Mucosa of rectum (tissue), 2 donors: ENCODE results near the gene ANGPTL3.
"Not testable (repeated sequence)": the region's sequence is repeated elsewhere in the genome, so short reads cannot be mapped to it uniquely, and the experiment has no call there.

Experiments used
- H3K27ac ChIP-seq, 2 donors: one replicate each; pipeline ENCODE4 v1.7.0; 2013; ENCODE audit warnings: inconsistent platforms in 2 of 2, low read depth in 2 of 2, low read length in 2 of 2
- H3K27me3 ChIP-seq, 2 donors: one replicate each; pipeline ENCODE4 v1.7.0; 2013; ENCODE audit warnings: low read length in 2 of 2; ENCODE audit not compliant: control insufficient read depth in 2 of 2, insufficient read depth in 2 of 2
- H3K36me3 ChIP-seq, 2 donors: one replicate each; pipeline ENCODE4 v1.7.0; 2013; ENCODE audit warnings: low read length in 2 of 2; ENCODE audit not compliant: control insufficient read depth in 2 of 2, insufficient read depth in 2 of 2
- H3K4me1 ChIP-seq, 2 donors: one replicate each; pipeline ENCODE4 v1.7.0; 2013; ENCODE audit warnings: low read length in 2 of 2, mild to moderate bottlenecking in 1 of 2; ENCODE audit not compliant: control insufficient read depth in 2 of 2, insufficient read depth in 2 of 2
- H3K4me3 ChIP-seq, 2 donors: one replicate each; pipeline ENCODE4 v1.7.0; 2013; ENCODE audit warnings: low read length in 2 of 2
- H3K9ac ChIP-seq, 2 donors: one replicate each; pipeline ENCODE4 v1.7.0; 2013; ENCODE audit warnings: low read length in 2 of 2, low read depth in 1 of 2, mild to moderate bottlenecking in 1 of 2
- H3K9me3 ChIP-seq, 2 donors: one replicate each; pipeline ENCODE4 v1.7.0; 2013; ENCODE audit warnings: low read length in 2 of 2; ENCODE audit not compliant: control insufficient read depth in 2 of 2
- donor health status: healthy.
- donor health status: Normal muscosa, but diverticular disease.

The ANGPTL3 gene

DNA sequence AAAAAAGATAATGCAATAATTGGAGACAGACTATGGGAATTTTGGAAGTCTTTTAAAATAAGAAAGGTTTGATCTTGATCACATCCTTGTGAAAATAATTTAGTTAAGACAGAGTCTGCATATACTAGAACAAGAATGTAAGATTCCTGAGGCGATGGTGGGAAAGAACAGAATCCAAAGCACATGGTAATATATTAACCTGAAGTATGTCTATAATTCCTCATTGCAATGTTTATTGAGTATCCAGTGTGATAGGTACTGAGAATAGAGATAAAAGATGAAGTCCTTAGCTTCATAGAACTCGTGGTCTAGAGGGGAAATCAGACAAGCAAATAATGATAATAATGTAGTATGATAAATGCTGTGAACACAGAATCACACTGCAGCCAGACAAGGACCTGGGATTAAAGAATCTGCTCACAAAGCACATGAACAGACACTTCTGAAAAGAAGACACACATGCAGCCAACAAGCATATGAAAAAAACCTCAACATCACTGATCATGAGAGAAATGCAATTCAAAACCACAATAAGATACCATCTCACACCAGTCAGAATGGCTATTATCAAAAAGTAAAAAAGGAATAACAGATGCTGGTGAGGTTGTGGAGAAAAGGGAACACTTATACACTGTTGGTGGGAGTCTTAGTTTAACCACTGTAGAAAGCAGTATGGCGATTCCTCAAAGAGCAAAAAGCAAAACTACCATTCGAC is 6.9 kb upstream of the ANGPTL3 start:
- no peaks in the 10 kb centered on the region for H3K9me3 ChIP-seq
- H3K27me3 ChIP-seq: no peaks in the 10 kb centered on the region
- H3K9ac ChIP-seq: no peak overlapping the region
- no peak overlapping the region for H3K4me3 ChIP-seq
- peaks cover 4 to 6% of the 10 kb centered on the region in 2 donors for H3K36me3 ChIP-seq
- H3K4me1 ChIP-seq: no peaks in the 10 kb centered on the region
- H3K27ac ChIP-seq: no peak overlapping the region

DNA sequence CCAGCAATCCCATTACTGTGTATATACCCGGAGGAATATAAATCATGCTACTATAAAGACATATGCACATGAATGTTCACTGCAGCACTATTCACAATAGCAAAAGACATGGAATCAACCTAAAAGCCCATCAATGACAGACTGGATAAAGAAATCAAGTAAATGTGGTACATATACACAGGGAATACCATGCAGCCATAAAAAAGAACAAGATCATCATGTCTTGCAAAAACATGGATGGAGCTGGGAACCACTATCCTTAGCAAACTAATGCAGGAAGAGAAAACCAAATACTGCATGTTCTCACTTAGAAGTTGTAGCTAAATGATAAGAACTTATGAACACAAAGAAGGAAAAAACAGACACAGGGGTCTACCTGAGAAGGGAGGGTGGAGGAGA is 6.4 kb upstream of the ANGPTL3 start:
- H3K36me3 ChIP-seq: peaks cover under 1 to 6% of the 10 kb centered on the region in 2 donors
- no peaks in the 10 kb centered on the region for H3K27me3 ChIP-seq
- H3K9me3 ChIP-seq: no peaks in the 10 kb centered on the region
- H3K9ac ChIP-seq: no peak overlapping the region
- no peak overlapping the region for H3K4me3 ChIP-seq
- H3K27ac ChIP-seq: no peak overlapping the region
- H3K4me1 ChIP-seq: no peaks in the 10 kb centered on the region

DNA sequence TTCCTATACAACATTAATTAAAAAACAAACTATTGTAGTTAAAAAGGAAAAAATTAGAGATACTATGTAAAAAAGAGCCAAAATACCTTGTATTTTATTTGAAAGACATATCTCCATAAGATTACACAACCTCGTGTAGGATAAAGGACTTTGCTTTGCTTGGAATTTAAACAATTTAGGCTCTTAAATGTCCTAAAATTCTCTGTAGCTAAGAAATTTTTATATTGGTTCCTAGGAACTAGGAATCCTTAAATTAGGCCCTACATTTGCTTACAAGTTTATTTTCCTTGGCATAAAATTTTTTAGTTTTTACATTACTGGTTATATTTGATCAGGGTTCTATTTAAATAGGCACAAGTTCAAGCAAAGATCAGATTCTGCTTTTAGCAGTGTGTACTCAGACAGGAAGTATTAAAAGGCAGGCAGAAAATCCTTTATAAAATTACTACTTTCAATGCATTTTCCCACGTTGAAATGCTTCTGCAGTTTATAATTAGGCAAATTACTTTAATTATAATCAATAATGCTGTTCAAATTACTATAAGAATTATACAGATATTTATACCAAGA is 3.4 kb upstream of the ANGPTL3 start:
- Histone ChIP-seq H3K27ac (no peak overlapping the region), H3K36me3 (peaks cover 0 to 2% of the 10 kb centered on the region in 2 donors), H3K4me3 (no peak overlapping the region), H3K4me1 (no peaks in the 10 kb centered on the region), H3K9ac (no peak overlapping the region), H3K9me3 (no peaks in the 10 kb centered on the region), H3K27me3 (no peaks in the 10 kb centered on the region)

DNA sequence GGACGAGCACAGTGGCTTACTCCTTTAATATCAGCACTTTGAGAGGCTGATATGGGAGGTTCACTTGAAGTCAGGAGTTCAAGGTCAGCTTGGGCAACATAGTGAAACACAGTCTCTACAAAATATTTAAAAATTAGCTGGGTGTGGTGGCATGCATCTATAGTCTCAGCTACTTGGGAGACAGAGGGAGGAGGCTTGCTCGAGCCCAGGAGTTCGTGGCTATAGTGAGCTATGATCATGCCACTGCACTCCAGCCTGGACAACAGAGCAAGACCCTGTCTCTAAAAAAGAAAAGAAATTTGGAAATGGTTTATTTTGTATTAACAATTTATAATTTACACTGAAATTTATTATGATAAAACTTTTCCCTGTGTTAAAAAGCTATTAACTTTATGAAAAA is 1.7 kb upstream of the ANGPTL3 start:
- H3K9ac ChIP-seq: no peak overlapping the region
- no peaks in the 10 kb centered on the region for H3K36me3 ChIP-seq
- H3K27ac ChIP-seq: no peak overlapping the region
- H3K27me3 ChIP-seq: no peaks in the 10 kb centered on the region
- no peaks in the 10 kb centered on the region for H3K9me3 ChIP-seq
- H3K4me3 ChIP-seq: no peak overlapping the region
- H3K4me1 ChIP-seq: no peaks in the 10 kb centered on the region

DNA sequence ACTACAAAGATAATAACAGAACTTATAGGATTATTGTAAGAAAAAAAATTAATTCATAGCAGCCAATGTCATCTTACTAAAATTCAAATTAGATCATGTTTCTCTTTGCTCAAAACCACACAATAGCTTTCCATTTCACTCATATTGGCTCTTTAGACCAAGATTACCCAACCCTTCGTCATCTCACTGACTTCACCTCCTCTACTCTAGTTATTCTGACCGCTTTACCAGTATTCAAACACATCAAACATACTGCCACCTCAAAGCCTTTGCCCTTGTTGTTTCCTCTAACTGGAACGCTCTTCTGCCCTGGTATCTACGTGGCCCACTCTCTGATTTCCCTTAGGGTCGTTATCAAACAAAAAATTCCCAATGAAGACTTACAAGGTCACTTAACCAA is 1.7 kb downstream of the ANGPTL3 start:
- Histone ChIP-seq H3K4me3 (no peak overlapping the region), H3K36me3 (no peaks in the 10 kb centered on the region), H3K27ac (no peak overlapping the region), H3K9me3 (no peaks in the 10 kb centered on the region), H3K27me3 (no peaks in the 10 kb centered on the region), H3K4me1 (no peaks in the 10 kb centered on the region), H3K9ac (no peak overlapping the region)

DNA sequence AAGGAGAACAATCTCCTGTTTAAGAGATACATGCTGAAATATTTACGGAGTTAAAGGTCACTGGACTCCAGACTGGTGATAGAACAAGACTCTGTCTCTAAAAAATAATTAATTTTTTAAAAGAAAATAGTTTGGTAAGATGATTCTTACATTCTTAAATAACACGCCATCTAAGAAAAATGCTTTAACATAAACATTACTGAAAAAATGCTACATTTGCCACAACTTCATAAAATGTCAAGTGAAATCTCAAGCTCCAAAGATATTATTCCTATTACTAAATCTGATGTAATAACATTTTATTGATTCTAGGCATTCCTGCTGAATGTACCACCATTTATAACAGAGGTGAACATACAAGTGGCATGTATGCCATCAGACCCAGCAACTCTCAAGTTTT is 4.1 kb downstream of the ANGPTL3 start:
- Histone ChIP-seq H3K4me1 (no peaks in the 10 kb centered on the region), H3K9ac (no peak overlapping the region), H3K27ac (no peak overlapping the region), H3K4me3 (no peak overlapping the region), H3K36me3 (no peaks in the 10 kb centered on the region), H3K27me3 (no peaks in the 10 kb centered on the region), H3K9me3 (no peaks in the 10 kb centered on the region)

DNA sequence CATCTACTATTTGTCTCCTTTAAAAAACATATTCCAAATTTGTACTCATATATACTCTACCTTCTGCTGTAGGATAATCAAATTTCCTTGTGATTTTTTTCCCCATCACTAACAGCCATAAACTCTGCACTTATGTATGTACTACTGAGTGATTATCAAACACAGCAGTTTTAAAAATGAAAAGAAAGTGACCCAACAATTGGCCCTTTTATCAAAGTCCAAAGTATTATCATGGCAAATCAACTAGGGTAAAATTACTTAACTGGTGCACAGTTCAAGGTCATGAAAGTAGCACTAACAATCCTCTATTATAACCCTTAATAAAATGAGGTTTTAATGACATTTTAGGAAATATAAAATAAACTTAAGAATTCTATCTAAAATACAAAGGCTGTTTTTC is 11.6 kb downstream of the ANGPTL3 start:
- Histone ChIP-seq H3K27me3 (no peaks in the 10 kb centered on the region), H3K36me3 (peaks cover 0 to 2% of the 10 kb centered on the region in 2 donors), H3K9ac (no peak overlapping the region), H3K4me3 (no peak overlapping the region), H3K9me3 (no peaks in the 10 kb centered on the region), H3K4me1 (no peaks in the 10 kb centered on the region), H3K27ac (no peak overlapping the region)

DNA sequence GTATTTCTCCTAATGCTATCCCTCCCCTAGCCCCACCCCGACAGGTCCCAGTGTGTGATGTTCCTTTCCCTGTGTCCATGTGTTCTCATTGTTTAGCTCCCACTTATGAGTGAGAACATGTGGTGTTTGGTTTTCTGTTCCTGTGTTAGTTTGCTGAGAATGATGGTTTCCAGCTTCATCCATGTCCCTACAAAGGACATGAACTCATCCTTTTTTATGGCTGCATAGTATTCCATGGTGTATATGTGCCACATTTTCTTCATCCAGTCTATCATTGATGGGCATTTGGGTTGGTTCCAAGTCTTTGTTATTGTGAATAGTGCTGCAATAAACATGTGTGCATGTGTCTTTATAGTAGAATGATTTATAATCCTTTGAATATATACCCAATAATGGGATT is 13.3 kb downstream of the ANGPTL3 start:
- H3K27me3 ChIP-seq, H3K9ac ChIP-seq, H3K27ac ChIP-seq, H3K4me1 ChIP-seq, H3K36me3 ChIP-seq, H3K9me3 ChIP-seq, H3K4me3 ChIP-seq: not testable (repeated sequence)

DNA sequence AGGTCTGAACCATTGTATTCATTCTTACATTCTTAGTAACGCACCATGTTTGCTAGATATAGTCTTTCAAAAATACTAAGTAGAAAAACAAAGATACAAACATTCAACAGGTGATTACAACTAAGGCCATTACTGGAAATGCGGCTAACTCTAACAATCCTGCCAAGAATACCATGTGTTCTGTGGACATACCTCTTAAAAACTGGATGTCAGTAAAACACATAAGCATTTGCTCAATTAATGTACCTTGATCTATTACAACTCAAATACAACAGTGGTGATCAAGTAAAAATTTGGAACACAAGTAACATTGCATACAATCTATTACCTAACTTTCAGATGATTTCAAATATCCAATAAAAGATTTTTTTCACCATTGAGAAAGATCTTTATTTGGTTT is 15.4 kb downstream of the ANGPTL3 start:
- H3K27me3 ChIP-seq: no peaks in the 10 kb centered on the region
- H3K27ac ChIP-seq: no peak overlapping the region
- H3K36me3 ChIP-seq: peaks cover 0 to 2% of the 10 kb centered on the region in 2 donors
- no peak overlapping the region for H3K4me3 ChIP-seq
- H3K4me1 ChIP-seq: no peaks in the 10 kb centered on the region
- no peaks in the 10 kb centered on the region for H3K9me3 ChIP-seq
- H3K9ac ChIP-seq: no peak overlapping the region

DNA sequence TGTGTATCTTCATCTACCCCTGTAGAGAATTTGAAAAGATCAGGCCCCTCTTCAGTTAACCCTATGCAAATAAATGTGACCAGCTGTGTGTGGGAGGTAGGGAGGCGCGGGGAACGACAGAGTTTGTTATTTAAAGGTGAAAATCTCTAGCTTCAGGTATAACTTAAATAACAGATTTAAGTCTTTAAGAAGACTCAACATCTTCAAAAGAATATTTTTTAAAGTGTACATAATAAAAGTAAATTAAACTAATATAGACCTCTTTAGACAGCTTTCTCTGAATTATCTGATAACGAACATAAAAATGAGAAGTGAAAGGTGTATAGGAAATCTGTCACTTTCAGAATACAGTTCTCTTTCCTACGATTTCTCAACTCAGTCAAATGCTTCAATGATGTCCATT is 16.0 kb downstream of the ANGPTL3 start:
- Histone ChIP-seq H3K9ac (no peak overlapping the region), H3K27me3 (no peaks in the 10 kb centered on the region), H3K4me3 (no peak overlapping the region), H3K4me1 (no peaks in the 10 kb centered on the region), H3K9me3 (no peaks in the 10 kb centered on the region), H3K27ac (no peak overlapping the region), H3K36me3 (peaks cover 0 to 2% of the 10 kb centered on the region in 2 donors)
